GM19324 (cell line): ENCODE results near the gene EDEM2.
A peak's percentile ranks its signal among the peaks of the same experiment; 100 is the strongest.
"Not testable (repeated sequence)": the region's sequence is repeated elsewhere in the genome, so short reads cannot be mapped to it uniquely, and the experiment has no call there.

ENCODE experiments used
- ATAC-seq: cut with Tn5 transposase; IDR thresholded peaks from one replicate; pipeline ENCODE4 v1.9.1; 2021; ENCODE audit warnings: mild to moderate bottlenecking, moderate library complexity; ENCODE audit not compliant: unreplicated experiment, low FRiP score

Gene EDEM2, protein sequence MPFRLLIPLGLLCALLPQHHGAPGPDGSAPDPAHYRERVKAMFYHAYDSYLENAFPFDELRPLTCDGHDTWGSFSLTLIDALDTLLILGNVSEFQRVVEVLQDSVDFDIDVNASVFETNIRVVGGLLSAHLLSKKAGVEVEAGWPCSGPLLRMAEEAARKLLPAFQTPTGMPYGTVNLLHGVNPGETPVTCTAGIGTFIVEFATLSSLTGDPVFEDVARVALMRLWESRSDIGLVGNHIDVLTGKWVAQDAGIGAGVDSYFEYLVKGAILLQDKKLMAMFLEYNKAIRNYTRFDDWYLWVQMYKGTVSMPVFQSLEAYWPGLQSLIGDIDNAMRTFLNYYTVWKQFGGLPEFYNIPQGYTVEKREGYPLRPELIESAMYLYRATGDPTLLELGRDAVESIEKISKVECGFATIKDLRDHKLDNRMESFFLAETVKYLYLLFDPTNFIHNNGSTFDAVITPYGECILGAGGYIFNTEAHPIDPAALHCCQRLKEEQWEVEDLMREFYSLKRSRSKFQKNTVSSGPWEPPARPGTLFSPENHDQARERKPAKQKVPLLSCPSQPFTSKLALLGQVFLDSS

DNA sequence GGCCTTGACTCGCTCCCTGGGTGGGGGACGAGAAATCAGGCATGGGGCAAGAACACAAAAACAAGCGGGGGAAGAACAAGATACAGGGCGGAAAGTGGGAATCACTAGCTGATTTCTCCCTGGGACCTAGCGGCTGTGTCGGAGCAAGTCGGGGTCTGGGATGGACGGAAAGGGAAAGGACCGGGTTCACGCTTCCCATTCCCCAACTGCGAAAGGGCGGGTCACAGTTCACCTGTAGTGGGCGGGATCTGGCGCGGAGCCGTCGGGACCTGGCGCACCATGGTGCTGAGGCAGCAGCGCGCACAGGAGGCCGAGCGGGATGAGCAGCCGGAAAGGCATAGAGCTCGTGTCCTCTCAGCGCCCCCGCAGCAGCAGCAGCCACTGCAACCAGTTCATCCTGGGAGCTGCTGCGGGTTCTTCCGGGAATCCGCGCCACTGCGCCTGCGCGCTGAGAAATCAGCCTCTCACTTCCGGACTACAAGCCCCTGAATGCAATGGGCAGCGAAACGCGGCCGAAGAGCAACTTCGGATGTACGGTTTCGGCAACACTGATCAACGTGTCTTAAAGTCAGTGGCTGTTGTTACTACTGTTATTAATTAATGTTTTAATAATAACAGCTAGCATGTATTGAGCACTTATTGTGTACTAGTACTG, at the start of gene EDEM2:
Gene EDEM2, minus strand, starts transcription at position 417 of the 655 bp plus-strand sequence. Its CDS starts 78 bp downstream, at position 339.
- ATAC-seq = peak; percentile 68

DNA sequence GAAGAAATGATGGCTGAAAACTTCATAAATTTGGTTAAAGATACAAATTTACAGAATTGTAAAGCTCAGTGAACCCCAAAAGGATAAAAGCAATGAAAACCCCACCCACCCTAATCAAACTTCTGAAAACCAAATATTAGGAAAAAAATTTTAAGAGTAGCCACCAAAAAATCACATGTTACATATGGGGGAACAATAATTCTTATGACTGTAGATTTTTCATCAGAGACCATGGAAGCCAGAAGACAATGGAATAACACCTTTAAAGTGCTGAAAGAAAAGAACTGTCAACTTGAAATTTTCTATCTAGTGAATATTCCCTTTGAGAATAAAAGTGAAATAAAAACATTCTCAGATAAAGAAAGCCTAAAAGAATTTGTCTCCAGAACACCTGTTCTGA, 49.2 kb upstream of the EDEM2 start:
- ATAC-seq = no peak

DNA sequence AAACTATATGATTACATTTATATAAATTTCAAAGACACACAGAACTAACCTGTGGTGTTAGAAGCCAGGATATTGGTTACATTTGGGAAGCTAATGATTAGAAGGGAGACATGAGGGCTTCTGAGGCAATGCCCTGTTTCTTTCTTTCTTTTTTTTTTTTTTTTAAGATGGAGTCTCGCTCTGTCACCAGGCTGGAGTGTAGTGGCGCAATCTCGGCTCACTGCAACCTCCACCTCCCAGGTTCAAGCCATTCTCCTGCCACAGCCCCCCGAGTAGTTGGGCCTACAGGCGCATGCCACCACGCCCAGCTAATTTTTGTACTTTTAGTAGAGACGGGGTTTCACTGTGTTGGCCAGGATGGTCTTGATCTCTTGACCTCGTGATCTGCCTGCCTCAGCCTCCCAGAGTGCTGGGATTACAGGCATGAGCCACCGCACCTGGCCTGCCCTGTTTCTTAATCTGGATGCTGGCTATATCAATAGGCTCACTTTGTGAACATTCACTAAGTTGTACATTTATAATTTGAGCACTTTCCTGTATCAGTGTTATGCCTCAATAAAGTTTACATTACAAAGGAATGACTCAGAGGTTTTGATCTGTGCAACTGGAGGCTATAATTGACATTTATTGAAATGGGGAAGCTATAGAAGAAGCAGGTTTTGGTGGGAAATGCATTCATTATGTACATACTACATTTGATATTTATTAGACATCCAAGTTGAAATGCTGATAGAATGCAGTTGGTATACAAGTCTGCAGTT, 46.1 kb upstream of the EDEM2 start:
- ATAC-seq = not testable (repeated sequence)

DNA sequence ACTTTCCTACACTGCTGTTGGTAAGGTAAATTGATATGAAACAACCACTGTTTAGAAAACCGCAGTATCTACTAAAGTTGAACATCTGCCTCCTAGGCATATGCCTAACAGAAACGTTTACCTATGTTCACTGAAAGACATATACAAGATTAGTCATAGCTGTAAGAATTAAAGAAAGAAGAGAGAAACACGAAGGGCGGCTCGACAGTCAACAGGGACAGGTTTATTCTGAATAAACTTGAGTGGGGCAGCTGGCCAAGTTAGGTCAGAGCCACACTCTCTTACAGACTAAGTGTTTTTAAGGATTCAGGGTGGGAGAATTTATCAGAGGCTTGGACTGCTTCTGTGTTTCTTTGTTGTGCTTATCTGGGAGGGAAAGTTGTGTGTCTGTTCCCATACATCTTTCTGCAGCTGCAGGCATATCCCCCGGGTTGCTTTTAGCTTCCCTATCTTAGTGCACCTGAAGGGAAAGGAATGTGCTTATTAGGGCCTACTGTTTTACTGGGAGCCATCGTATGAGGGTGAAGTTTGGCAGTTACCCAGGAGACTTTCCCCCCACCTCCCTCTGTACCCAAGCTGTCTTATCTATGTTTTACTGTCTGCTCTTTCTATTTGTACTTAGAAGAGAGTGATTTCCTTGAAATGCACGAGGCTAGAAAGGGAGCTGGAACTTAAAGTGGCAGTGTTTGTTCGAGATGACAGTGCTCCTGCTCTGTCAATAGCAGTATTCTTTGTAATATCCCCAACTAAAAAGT, 45.2 kb upstream of the EDEM2 start:
- no peak for ATAC-seq

DNA sequence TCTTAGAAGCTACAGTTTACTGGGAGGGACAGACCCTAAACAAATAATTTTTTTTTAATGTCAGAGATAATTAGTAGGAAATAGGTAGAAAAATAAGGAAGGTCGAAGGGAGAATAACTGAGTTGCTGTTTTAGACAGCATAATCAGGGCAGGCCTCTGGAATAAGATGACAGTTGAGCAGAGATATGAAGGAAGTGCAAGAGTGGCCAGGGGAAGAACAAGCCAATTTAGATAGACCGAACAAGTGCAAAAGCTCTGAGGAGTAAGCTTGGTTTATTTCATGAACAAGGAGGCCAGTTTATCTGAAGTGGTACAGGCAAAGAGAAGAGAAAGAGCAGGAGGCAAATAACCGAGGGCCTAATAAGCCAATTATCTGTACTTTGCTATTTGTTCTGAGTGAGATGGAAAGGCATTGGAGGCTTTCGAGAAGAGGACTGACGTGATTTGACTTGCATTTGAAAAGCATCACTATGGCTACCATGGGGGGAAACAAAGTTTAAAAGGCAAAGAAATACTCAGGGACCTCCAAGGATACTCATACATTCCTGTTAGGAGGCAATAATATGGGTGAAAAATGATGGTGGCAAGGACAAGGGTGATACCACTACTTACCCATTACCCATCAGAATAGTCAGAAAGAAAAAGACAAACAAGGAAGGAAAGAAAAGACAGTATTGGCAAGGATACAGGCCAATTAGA, 44.4 kb upstream of the EDEM2 start:
- no peak for ATAC-seq

DNA sequence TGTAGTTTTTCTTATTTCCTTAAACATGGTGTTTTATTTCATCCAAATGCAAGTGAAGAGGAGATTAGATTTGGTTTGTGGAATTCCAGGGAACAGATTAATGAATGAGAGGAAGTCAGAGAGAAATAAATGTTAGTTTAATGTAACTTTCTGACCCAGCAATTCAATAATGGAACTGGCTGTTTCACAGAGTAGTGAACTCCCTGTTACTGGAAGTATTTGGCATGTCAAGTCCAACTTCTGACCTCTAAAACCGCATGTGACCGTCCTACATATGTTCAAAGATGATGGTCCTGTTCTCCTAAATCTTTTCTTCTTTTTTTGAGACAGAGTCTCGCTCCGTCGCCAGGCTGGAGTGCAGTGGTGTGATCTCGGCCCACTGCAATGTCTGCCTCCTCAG, 43.4 kb upstream of the EDEM2 start:
- no peak for ATAC-seq

DNA sequence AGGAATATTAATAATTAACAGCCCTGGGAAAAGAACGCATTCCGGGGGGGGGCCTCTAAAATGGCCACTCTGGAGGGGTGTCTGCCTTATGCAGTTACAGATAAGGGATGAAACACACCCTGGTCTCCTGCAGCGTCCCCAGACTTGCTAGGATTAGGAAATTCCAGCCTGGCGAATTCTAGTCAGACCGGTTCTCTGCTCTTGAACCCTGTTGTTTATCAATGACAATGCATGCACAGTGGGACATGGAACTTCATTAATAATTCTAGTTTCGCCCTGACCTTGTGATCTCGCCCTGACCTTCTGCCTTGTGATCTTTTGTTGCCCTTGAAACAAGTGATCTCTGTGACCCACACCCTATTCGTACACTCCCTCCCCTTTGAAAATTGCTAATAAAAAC, 42.1 kb upstream of the EDEM2 start:
- ATAC-seq = not testable (repeated sequence)

DNA sequence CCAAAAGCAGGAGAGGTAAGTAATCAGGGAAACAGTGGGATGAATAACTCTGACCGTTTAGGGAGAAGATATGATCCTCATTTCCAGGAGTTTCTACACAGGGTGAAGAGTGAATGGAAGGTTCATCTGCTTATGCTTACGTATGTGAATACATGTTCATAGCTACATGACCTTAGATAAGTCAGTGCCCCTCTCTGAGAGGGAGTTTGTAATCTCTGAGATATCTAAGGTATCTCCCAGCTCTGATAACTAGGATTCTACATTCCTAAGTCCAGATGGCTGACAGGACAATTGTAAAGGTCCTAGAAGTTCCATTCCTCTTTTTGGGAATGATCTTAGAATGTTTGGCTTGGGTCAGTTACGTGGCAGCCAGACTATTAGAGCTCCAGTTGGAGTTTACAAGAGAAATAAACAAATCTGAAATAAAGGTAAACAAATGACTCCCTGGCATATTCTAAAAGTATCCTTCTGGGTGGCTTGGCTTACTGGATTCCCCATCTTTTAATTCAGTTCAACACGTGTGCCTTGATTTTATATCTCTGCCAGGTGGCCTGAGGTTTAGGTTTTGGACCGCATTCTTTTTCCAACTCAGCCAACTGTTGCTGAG, 40.6 kb upstream of the EDEM2 start:
- no peak for ATAC-seq

DNA sequence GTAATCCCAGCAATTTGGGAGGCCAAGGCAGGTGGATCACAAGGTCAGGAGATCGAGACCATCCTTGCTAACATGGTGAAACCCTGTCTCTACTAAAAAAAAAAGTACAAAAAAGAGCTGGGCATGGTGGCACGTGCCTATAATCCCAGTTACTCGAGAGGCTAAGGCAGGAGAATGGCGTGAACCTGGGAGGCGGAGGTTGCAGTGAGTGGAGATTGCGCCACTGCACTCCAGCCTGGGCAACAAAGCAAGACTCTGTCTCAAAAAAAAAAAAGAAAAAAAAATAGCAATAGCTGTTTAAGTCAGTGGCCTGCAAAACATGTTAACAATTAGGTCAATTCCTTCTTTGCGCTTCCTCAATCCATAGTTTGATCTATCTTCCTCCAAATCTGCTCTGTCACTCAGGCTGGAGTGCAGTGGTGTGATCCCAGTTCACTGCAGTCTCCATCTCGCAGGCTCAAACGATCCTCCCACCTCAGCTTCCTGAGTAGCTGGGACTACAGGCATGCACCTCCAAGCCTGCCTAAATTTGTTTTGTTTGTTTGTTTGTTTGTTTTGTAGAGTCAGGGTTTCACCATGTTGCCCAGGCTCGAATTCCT, 39.7 kb upstream of the EDEM2 start:
- ATAC-seq = not testable (repeated sequence)

DNA sequence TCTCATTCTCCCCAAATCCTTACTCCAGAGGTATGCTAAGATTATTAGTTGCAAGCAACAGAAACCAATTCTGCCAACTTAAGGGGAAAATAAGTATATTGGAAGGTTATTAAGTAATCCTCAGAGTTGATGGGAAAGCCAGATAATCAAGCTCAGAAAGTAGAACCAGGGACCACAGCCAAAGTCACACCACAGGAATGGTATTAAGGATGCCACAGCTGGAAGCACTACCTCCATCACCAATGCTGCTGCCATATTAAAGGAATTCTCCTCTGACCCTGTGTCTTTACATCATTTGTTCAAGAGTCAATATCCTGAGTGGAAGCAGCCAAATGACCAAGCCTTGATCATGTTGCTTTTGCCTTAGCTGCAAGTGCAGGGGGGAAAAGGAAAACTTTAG, 34.6 kb upstream of the EDEM2 start:
- ATAC-seq = no peak

DNA sequence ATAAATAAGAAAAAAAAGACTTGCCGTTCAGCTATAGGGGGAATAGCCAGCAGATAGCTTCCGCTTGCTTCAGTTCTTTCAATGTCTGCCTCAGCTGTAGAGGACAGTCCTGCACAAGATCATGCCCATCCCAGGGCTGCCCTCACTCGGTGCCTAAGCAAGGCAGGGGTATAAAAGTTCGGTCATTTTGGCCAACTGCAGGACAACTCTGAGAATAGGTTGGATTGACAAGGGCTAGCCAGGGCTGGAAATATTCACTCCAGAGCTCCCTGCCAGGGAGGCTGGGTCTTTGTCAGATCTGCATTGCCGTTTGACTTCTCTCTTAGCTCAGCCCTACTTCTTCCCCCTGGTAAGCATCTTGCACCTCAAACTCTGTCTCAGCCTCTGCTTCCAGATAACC, 33.1 kb upstream of the EDEM2 start:
- no peak for ATAC-seq

DNA sequence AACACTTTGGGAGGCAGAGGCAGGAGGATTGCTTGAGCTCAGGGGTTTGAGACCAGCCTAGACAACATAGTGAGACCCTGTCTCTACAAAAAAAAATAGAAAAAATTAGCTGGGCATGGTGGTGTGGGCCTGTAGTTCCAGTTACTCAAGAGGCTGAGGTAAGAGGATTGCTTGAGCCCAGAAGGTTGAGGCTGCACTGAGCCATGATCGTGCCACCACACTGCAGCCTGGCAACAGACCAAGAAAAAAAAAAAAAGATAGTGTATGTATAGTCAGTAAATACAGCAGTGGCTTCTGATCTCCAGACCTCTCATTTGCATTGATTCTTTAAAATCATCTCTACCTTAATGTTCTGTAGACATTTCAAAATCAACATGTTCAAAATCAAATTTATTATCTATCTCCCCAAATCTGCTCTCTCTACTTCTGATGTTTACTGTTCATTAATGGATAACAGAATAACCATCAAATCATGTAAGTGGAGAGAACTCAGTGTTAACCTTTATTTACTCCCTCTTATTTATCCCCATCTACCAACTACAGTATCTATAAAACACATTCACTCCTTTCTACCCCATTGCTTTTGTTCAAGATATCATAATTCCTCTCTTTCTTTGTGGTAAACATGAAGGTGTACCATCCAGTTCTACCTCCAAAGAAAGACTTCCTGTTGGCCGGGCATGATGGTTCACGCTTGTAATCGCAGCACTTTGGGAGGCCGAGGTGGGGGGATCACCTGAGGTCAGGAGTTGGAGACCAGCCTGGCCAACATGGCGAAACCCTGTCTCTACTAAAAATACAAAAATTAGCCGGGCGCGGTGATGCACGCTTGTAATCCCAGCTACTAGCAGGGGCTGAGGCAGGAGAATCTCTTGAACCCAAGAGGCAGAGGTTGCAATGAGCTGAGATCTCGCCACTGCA, 32.4 kb upstream of the EDEM2 start:
- ATAC-seq = no peak

DNA sequence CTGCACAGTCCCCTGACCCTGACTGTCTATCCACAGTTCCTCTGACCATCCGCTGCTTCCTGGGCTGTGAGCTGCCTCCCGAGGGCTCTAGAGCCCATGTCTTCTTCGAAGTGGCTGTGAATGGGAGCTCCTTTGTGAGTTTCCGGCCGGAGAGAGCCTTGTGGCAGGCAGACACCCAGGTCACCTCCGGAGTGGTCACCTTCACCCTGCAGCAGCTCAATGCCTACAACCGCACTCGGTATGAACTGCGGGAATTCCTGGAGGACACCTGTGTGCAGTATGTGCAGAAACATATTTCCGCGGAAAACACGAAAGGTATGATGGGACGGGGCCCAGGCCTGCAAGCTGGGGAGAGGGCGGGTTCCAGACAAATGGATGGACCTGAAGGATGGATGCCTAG, 29.0 kb upstream of the EDEM2 start:
- no peak for ATAC-seq

DNA sequence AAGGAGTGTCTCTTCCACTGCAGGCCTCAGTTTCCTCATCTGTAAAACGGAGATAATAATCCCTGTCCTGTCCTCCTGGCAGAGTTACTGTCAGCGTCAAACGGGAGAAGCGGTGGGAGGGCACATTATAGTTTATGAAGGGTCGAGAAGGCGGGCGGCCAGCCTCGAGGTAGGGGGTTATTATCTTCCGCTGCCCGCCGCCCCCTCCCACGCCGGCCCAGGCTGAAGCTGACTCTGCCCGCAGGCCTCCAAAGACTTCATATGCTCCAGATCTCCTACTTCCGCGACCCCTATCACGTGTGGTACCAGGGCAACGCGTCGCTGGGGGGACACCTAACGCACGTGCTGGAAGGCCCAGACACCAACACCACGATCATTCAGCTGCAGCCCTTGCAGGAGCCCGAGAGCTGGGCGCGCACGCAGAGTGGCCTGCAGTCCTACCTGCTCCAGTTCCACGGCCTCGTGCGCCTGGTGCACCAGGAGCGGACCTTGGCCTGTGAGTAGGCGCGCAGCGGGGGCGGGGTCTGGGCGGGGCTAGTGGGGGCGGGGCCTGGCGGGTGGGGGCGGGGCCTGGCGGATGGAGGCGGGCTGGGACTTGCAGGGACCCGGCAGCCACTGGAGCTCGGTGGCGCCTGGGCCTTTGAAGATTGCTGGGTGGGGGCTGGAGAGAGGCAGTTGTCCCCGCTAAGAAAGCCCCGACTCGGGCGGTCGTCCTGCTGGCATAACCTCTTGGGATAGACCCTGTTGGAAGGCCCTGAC, 27.5 kb upstream of the EDEM2 start:
- ATAC-seq = no peak

DNA sequence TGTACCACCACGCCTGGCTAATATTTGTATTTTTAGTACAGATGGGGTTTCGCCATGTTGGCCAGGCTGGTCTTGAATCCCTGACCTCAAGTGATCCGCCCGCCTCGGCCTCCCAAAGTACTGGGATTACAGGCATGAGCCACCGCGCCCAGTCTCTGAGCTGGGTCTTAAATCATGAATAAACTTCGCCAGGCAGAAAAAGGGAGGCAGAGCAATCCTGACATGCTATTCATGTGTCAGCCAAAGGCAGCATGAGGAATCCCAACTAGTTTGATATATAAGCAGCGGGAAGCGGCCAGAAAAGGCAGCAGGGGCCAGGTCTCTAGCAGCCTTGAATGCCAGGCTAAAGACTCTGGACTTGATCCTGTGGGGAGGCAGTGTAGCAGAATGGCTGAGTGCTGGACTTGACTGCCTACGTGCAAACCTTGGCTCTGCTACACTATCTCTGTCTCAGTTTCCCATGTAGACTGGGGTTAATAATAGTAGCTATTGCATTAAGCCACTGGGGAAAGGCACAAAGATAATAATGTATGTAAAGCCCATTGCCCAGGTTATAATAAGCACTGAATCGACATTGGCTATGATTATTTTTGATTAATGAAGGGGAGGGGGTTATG, 26.5 kb upstream of the EDEM2 start:
- ATAC-seq = no peak

DNA sequence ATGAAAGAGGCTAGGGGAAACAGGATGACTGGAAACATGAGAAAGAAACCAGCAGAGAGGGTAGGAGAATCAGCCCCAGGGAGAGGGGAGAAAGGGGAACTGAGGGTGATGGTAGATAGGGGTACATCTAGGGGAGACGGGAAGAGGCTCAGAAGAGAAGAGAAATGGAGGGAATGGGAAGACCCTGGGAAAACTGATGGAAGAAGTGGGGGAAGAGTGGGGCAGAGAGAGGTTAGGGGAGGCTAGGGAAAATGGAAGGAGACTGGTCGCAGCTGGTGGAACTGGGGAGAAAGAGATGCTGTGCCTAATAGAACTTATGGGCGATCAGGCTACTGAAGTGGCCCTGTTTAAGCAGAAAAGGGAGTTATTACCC, 25.3 kb upstream of the EDEM2 start:
- no peak for ATAC-seq
